HL-60/S4 (cell line): ENCODE results near the gene IL26.
"Not testable (repeated sequence)": the region's sequence is repeated elsewhere in the genome, so short reads cannot be mapped to it uniquely, and the experiment has no call there.

Experiments
- in situ Hi-C: fragments of 300-500 bp; cut with MboI; formaldehyde crosslinking; loops from 2 replicates; pipeline ENCODE4 v1.14.3; 2022; ENCODE audit warnings: low sequenced_read_pairs

Gene IL26

GRCh38 chr12:68240975-68241374, 15.4 kb upstream of the IL26 start:
- in situ Hi-C loops, result no loop called here

GRCh38 chr12:68240079-68240478, 14.5 kb upstream of the IL26 start:
- in situ Hi-C loops, result no loop called here

GRCh38 chr12:68239309-68239982, 13.8 kb upstream of the IL26 start:
- in situ Hi-C loops, result no loop called here

- in situ Hi-C loops, result no loop called here
Observed at GRCh38 chr12:68237619-68238018, 12.0 kb upstream of the IL26 start.

GRCh38 chr12:68237078-68237477, 11.5 kb upstream of the IL26 start:
- in situ Hi-C loops, result no loop called here

GRCh38 chr12:68236421-68237059, 10.9 kb upstream of the IL26 start:
- in situ Hi-C loops, result no loop called here

- in situ Hi-C loops, result no loop called here
Observed at GRCh38 chr12:68235576-68235975, 10.0 kb upstream of the IL26 start.

GRCh38 chr12:68234140-68234539, 8.5 kb upstream of the IL26 start:
- in situ Hi-C loops, result no loop called here

GRCh38 chr12:68233498-68233897, 7.9 kb upstream of the IL26 start:
- in situ Hi-C loops, result no loop called here

- in situ Hi-C loops, result no loop called here
Observed at GRCh38 chr12:68231691-68232090, 6.1 kb upstream of the IL26 start.

GRCh38 chr12:68231229-68231628, 5.6 kb upstream of the IL26 start:
- in situ Hi-C loops, result no loop called here

GRCh38 chr12:68229956-68230355, 4.3 kb upstream of the IL26 start:
- in situ Hi-C loops, result no loop called here

GRCh38 chr12:68227356-68227755, 1.7 kb upstream of the IL26 start:
- in situ Hi-C loops, result no loop called here

- in situ Hi-C loops, result no loop called here
Observed at GRCh38 chr12:68224613-68225285, 861 bp downstream of the IL26 start.

GRCh38 chr12:68223067-68223747, 2.4 kb downstream of the IL26 start:
- in situ Hi-C loops, result no loop called here

- in situ Hi-C loops, result no loop called here
Observed at GRCh38 chr12:68222326-68222725, 3.3 kb downstream of the IL26 start.

- in situ Hi-C loops, result no loop called here
Observed at GRCh38 chr12:68221497-68221896, 4.1 kb downstream of the IL26 start.

- in situ Hi-C loops, result no loop called here
Observed at GRCh38 chr12:68210875-68211274, 14.7 kb downstream of the IL26 start.

GRCh38 chr12:68209048-68209728, 16.4 kb downstream of the IL26 start:
- in situ Hi-C loops, result not testable (repeated sequence)

- in situ Hi-C loops, result no loop called here
Observed at GRCh38 chr12:68207276-68207675, 18.3 kb downstream of the IL26 start.

- in situ Hi-C loops, result no loop called here
Observed at GRCh38 chr12:68206446-68206845, 19.2 kb downstream of the IL26 start.
